LNCAP (cell line): ENCODE data around the gene TGOLN2.

Source experiments
- CTCF ChIP-seq: fragments of 450-650 bp; IDR thresholded peaks from 2 replicates; pipeline ENCODE4 v1.5.1; 2017; ENCODE audit warnings: mild to moderate bottlenecking

The TGOLN2 gene

GRCh38 chr2:85283641-85284040 lies 44.1 kb downstream of the TGOLN2 start:
- no peak for TF ChIP-seq CTCF

- TF ChIP-seq CTCF = no peak
Observed at GRCh38 chr2:85282914-85283313, 44.9 kb downstream of the TGOLN2 start.

GRCh38 chr2:85281553-85281952 lies 46.2 kb downstream of the TGOLN2 start:
- no peak for TF ChIP-seq CTCF

GRCh38 chr2:85278361-85278760 lies 49.4 kb downstream of the TGOLN2 start:
- no peak for TF ChIP-seq CTCF

- no peak for TF ChIP-seq CTCF
Observed at GRCh38 chr2:85277416-85278158, 50.2 kb downstream of the TGOLN2 start.

- TF ChIP-seq CTCF = no peak
Observed at GRCh38 chr2:85276571-85277118, 51.1 kb downstream of the TGOLN2 start.

- no peak for TF ChIP-seq CTCF
Observed at GRCh38 chr2:85275984-85276540, 51.7 kb downstream of the TGOLN2 start.
